ENCODE results near the gene NGEF. TPM values are rescaled to one million over a fixed set of nuclear protein-coding genes. Genes with fewer than 3 reads are reported as not detected.

Gene NGEF
- total RNA-seq, 3 donors from 2014 or later, result 1.6 to 6.3 TPM; not detected in 1

DNA sequence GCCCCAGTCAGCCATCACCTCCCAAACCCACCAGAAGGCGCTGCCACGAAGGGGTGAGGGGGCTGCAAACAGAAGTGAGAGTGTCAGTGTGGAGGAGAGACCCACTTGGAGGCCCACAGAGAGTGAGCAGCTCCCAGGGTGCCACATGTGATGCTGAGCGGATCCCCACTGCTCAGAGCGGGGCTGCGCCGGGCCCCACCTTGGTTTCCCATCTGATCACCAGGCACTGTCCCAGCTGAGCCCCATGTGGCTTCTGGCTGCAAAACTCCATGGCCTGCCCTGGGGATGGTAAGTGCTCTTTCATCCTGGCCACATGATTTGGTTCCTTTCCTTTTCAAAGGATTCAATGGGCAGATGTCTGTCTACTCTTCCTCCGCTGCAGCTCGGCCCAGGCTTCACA, 119.2 kb downstream of the NGEF start:
- intact Hi-C loops (cut with DNase I; ENCODE audit: low total_unique reads), result no loop called here
- TF ChIP-seq POLR2A (IDR thresholded peaks at IDR 0.05) (no peak), POLR2AphosphoS5 (IDR thresholded peaks at IDR 0.05) (no peak), CTCF (IDR thresholded peaks at IDR 0.05) (no peak)
- no peaks in the 10 kb centered on the region for H3K9me3 ChIP-seq

GRCh38 chr2:232892843-232893242, 120.2 kb downstream of the NGEF start:
- DNase-seq (ENCODE audit: low spot score in 2 of 2), result peak in 1 of 2 donors; percentile 48
- no peaks in the 10 kb centered on the region for H3K9me3 ChIP-seq
- TF ChIP-seq POLR2AphosphoS5 (IDR thresholded peaks at IDR 0.05), result no peak
- no peak for TF ChIP-seq POLR2A (IDR thresholded peaks at IDR 0.05)
- no peak for TF ChIP-seq CTCF (IDR thresholded peaks at IDR 0.05)
- H3K27ac ChIP-seq, result no peak overlapping the region
- H3K36me3 ChIP-seq, result no peaks in the 10 kb centered on the region
- intact Hi-C loops (cut with DNase I; ENCODE audit: low total_unique reads), result no loop called here
- no peaks in the 10 kb centered on the region for H3K4me1 ChIP-seq
- no peak overlapping the region for H3K4me3 ChIP-seq
- no peaks in the 10 kb centered on the region for H3K27me3 ChIP-seq

More for the DNA sequence above, 119.2 kb downstream of the NGEF start:
- H3K36me3 ChIP-seq, result no peaks in the 10 kb centered on the region
- no peak overlapping the region for H3K27ac ChIP-seq
- peak in 1 of 2 donors; percentile 22 for DNase-seq (ENCODE audit: low spot score in 2 of 2)
- no peak overlapping the region for H3K4me3 ChIP-seq
- no peaks in the 10 kb centered on the region for H3K4me1 ChIP-seq
- no peaks in the 10 kb centered on the region for H3K27me3 ChIP-seq

DNA sequence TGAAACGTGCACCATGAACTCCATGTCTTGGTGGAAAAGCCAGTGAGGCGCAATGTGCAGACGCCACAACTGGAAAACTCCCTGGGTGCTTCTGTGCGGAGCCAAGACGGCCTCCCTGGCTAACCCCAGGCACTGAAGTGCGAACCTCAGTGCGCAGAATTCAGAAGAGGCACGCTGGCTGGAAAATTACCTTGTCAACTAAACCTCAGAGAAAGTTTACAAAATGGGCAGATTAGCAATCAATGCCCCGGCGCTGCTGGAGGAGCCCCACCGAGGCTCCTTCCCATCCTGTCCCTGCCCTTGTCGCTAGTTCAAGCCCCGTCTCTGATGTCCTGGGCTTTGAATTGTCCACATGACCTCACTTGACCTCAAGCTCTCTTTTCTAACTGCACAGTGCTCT, 120.8 kb downstream of the NGEF start:
- H3K4me3 ChIP-seq, result no peak overlapping the region

GRCh38 chr2:232891621-232892071, 121.4 kb downstream of the NGEF start:
- intact Hi-C loops (cut with DNase I; ENCODE audit: low total_unique reads), result no loop called here
- no peaks in the 10 kb centered on the region for H3K36me3 ChIP-seq
- H3K4me3 ChIP-seq, result peak overlapping the region in 2 of 3 donors; percentile 33 to 46
- peak overlapping the region; percentile 69 to 70 for H3K27ac ChIP-seq
- peak in 1 of 2 donors; percentile 45 for DNase-seq (ENCODE audit: low spot score in 2 of 2)
- TF ChIP-seq CTCF (IDR thresholded peaks at IDR 0.05) (no peak), POLR2AphosphoS5 (IDR thresholded peaks at IDR 0.05) (no peak), POLR2A (IDR thresholded peaks at IDR 0.05) (no peak)
- H3K4me1 ChIP-seq, result no peaks in the 10 kb centered on the region
- no peaks in the 10 kb centered on the region for H3K27me3 ChIP-seq
- no peaks in the 10 kb centered on the region for H3K9me3 ChIP-seq

More for the DNA sequence above, 120.8 kb downstream of the NGEF start:
- intact Hi-C loops (cut with DNase I; ENCODE audit: low total_unique reads), result no loop called here
- Histone ChIP-seq H3K27ac (peak overlapping the region in 1 of 2 donors; percentile 69), H3K36me3 (no peaks in the 10 kb centered on the region), H3K9me3 (no peaks in the 10 kb centered on the region), H3K27me3 (no peaks in the 10 kb centered on the region), H3K4me1 (no peaks in the 10 kb centered on the region)
- DNase-seq (ENCODE audit: low spot score in 2 of 2), result peak in 1 of 2 donors; percentile 19
- TF ChIP-seq POLR2AphosphoS5 (IDR thresholded peaks at IDR 0.05) (no peak), CTCF (IDR thresholded peaks at IDR 0.05) (no peak), POLR2A (IDR thresholded peaks at IDR 0.05) (no peak)

DNA sequence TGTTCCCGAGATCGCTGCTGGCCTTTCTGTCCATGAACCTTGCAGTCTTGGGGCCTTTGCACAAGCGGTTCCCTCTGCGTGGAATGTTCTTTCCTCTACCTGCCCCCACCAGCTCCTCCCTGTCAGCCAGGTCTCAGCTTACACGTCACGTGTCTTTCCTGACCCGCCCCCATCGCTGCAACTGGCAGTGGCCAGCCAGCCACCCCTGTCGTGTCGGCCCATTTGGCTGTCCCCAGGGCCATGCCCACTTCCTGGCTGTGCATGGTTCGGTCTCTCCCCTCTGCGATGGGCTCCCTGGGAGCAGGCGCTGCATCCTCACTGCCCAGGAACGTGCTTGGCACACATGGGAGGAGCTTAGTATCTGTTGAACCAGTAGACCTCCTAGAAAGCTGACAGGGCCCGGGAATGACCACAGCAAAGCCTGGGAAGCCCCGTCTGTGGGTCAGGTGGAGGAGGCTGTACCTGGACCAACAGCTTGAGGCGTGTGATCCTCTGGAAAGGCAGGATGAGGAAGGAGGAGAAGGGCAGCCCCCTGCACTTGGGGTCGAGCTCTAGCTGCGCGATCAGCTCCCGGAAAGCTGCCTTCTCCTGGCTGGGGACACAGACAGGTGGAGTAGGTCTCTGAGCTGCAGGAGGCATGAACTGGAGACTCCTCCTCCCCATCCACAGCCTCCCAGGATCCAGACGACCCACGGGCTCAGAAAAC, 122.0 kb downstream of the NGEF start:
- H3K27me3 ChIP-seq, result no peaks in the 10 kb centered on the region
- H3K4me3 ChIP-seq, result peak overlapping the region in 2 of 3 donors; percentile 33 to 46
- TF ChIP-seq POLR2AphosphoS5 (IDR thresholded peaks at IDR 0.05) (no peak), CTCF (IDR thresholded peaks at IDR 0.05) (no peak), POLR2A (IDR thresholded peaks at IDR 0.05) (no peak)
- no peaks in the 10 kb centered on the region for H3K36me3 ChIP-seq
- peak overlapping the region; percentile 69 to 70 for H3K27ac ChIP-seq
- H3K4me1 ChIP-seq, result no peaks in the 10 kb centered on the region
- H3K9me3 ChIP-seq, result no peaks in the 10 kb centered on the region
- intact Hi-C loops (cut with DNase I; ENCODE audit: low total_unique reads), result no loop called here
- peak; percentile 77 for DNase-seq (ENCODE audit: low spot score in 2 of 2)
